ENCODE data around the gene CLHC1. TPM values are rescaled to one million over a fixed set of nuclear protein-coding genes. Genes with fewer than 3 reads are reported as not detected.
"Not testable (repeated sequence)": the region's sequence is repeated elsewhere in the genome, so short reads cannot be mapped to it uniquely, and the experiment has no call there.

Gene CLHC1
- total and polyA plus RNA-seq, 2 experiments from 2014 or later, result 10.6 to 21.1 TPM

DNA sequence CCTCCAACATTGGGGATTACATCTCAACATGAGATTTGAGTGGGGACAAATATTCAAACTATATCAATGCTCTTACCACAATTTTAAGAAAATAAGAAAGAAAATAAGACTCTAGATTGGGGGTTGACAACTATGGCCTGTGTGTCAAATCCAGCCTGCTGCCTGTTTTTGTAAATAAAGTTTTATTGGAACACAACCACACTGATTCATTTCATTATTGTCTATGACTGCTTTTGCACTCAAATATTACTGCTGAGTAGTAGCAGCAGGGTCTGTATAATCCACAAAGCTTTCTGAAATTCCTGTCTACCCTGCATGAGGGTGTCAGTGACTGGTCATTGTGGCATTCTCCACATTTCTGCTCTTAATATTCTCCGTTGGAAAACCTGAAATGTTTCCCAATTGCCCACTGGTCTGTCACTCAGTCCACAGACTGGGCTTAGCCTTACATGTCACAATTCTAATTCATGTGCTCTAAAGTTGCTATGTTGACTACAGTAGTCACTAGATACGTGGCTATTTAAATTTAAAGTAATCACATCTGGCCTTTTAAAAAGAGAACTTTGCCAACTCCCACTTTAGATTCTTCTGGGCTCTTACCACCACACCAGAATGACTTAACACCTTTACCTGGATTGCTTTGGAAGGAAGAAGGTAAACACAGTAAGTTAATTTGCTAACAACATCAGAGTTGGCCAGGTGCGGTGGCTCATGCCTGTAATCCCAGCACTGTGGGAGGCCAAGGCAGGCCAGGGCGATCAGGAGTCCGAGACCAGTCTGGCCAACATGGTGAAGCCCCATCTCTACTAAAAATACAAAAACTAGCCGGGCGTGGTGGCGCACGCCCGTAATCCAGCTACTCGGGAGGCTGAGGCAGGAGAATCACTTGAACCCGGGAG lies 86.9 kb downstream of the CLHC1 start:
- Histone ChIP-seq H3K9me3 (ENCODE audit: low read depth) (no peaks in the 10 kb centered on the region), H3K4me3 (no peak overlapping the region), H3K9me2 (replicated peaks; ENCODE audit: insufficient read depth) (no peaks in the 10 kb centered on the region), H3K27ac (no peak overlapping the region), H3K4me1 (ENCODE audit: insufficient read depth) (no peaks in the 10 kb centered on the region), H3K79me2 (no peaks in the 10 kb centered on the region), H3K4me2 (no peak overlapping the region), H3K27me3 (no peaks in the 10 kb centered on the region), H4K20me1 (ENCODE audit: insufficient read depth, poor library complexity, severe bottlenecking) (no peaks in the 10 kb centered on the region), H2AFZ (no peak overlapping the region), H3K36me3 (replicated peaks; ENCODE audit: insufficient read depth, low read depth) (no peaks in the 10 kb centered on the region)
- 88% methylated on average over 12 of the region's 12 CpGs for WGBS (ENCODE audit: low lambda C conversion rate, missing lambda C conversion rate)
- no peak for TF ChIP-seq EZH2 (IDR thresholded peaks at IDR 0.05; ENCODE audit: borderline replicate concordance)
- TF ChIP-seq, protein P1, sequence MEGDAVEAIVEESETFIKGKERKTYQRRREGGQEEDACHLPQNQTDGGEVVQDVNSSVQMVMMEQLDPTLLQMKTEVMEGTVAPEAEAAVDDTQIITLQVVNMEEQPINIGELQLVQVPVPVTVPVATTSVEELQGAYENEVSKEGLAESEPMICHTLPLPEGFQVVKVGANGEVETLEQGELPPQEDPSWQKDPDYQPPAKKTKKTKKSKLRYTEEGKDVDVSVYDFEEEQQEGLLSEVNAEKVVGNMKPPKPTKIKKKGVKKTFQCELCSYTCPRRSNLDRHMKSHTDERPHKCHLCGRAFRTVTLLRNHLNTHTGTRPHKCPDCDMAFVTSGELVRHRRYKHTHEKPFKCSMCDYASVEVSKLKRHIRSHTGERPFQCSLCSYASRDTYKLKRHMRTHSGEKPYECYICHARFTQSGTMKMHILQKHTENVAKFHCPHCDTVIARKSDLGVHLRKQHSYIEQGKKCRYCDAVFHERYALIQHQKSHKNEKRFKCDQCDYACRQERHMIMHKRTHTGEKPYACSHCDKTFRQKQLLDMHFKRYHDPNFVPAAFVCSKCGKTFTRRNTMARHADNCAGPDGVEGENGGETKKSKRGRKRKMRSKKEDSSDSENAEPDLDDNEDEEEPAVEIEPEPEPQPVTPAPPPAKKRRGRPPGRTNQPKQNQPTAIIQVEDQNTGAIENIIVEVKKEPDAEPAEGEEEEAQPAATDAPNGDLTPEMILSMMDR (IDR thresholded peaks at IDR 0.05; ENCODE audit: poor library complexity), result no peak
- TF ChIP-seq EZH2phosphoT487 (IDR thresholded peaks at IDR 0.05; ENCODE audit: low read depth, severe bottlenecking, unreplicated experiment), result no peak
- no peak for DNase-seq (ENCODE audit: low spot score)

DNA sequence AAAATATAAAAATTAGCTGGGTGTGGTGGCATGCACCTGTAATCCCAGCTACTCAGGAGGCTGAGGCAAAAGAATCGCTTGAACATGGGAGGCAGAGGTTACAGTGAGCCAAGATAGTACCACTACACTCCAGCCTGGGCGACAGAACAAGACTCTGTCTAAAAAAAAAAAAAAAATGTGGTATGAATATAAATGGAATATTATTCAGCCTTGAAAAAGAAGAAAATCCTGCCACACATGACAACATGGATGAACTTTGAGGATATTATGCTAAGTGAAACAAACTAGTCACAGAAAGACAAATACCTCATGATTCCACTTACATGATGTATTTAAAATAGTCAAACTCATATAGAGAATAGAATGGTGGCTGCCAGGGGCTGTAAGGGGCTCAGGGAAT lies 88.4 kb downstream of the CLHC1 start:
- DNase-seq (ENCODE audit: low spot score); H3K4me2 ChIP-seq: not testable (repeated sequence)

DNA sequence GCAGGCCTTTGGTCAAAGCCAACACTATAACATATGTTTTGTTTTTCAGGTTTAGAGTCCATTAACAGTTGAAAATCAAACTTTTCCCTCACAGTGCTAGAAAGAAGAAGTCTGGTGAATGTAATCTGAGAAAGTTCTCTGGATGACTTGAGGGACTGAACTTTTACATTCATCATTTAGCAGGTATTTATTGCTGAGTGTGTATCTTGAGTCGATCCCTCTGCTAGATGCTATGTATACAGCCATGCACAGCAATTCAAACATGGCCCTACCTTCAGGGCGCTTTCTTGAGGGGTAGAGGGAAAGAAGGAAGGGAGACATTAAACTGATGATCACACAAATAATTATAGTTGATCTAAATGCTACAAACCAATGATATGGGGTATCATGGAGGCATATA lies 89.6 kb downstream of the CLHC1 start:
- no peak overlapping the region for H2AFZ ChIP-seq
- no peaks in the 10 kb centered on the region for H3K9me2 ChIP-seq (replicated peaks; ENCODE audit: insufficient read depth)
- no peak overlapping the region for H3K4me2 ChIP-seq
- H3K27me3 ChIP-seq, result no peaks in the 10 kb centered on the region
- TF ChIP-seq, protein P1 (IDR thresholded peaks at IDR 0.05; ENCODE audit: poor library complexity), result no peak
- no peak for TF ChIP-seq EZH2phosphoT487 (IDR thresholded peaks at IDR 0.05; ENCODE audit: low read depth, severe bottlenecking, unreplicated experiment)
- no peak for TF ChIP-seq EZH2 (IDR thresholded peaks at IDR 0.05; ENCODE audit: borderline replicate concordance)
- H3K9me3 ChIP-seq (ENCODE audit: low read depth), result no peaks in the 10 kb centered on the region
- no peak for DNase-seq (ENCODE audit: low spot score)
- WGBS (ENCODE audit: low lambda C conversion rate, missing lambda C conversion rate), result 90% methylated on average over 2 of the region's 2 CpGs
- H3K27ac ChIP-seq, result no peak overlapping the region
- no peaks in the 10 kb centered on the region for H4K20me1 ChIP-seq (ENCODE audit: insufficient read depth, poor library complexity, severe bottlenecking)
- H3K4me1 ChIP-seq (ENCODE audit: insufficient read depth), result peaks cover 7% of the 10 kb centered on the region
- H3K79me2 ChIP-seq, result no peaks in the 10 kb centered on the region
- no peak overlapping the region for H3K4me3 ChIP-seq
- no peaks in the 10 kb centered on the region for H3K36me3 ChIP-seq (replicated peaks; ENCODE audit: insufficient read depth, low read depth)

More for the DNA sequence above, 88.4 kb downstream of the CLHC1 start:
- 100% methylated on average over 2 of the region's 2 CpGs for WGBS (ENCODE audit: low lambda C conversion rate, missing lambda C conversion rate)
- H4K20me1 ChIP-seq (ENCODE audit: insufficient read depth, poor library complexity, severe bottlenecking); H3K4me1 ChIP-seq (ENCODE audit: insufficient read depth); H3K27ac ChIP-seq; H3K79me2 ChIP-seq; H3K9me2 ChIP-seq (replicated peaks; ENCODE audit: insufficient read depth); H3K9me3 ChIP-seq (ENCODE audit: low read depth); H3K4me3 ChIP-seq; H3K36me3 ChIP-seq (replicated peaks; ENCODE audit: insufficient read depth, low read depth); H3K27me3 ChIP-seq; H2AFZ ChIP-seq: not testable (repeated sequence)

DNA sequence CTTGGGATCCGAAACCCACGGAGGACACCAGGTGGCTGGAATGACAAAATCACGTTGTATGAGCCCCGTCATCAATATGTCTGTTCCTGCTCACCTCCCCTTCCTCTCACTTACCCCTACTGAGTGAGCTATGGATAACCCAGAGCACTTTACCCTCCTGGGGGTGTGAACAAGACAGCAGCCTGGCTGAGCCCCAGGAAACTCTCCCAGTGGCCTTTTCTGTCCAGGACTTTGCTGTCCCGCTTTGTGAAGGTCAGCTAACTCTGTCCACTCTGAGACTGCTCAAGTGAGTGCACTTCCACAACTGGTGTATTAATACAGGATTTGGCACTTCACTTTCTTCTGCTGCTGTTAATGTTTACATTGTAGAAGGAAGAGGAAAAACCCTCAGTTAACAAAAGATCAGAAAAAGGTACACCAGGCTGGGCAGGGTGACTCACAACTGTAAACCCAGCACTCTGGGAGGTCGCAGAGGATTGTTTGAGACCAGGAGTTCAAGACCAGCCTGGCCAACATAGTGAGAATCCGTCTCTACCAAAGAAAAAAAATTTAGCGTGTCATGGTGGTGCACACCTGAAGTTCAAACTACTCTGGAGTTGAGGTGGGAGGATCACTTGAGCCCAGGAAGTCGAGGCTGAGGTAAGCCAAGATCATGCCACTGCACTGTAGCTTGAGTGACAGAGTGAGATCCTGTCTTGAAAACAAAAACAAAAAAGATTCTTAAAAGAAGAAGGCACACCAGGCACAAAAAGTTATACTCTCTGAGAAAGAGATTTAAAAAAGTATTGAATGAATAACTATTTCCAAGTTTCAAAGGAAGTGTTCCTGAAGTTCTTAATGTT lies 90.3 kb downstream of the CLHC1 start:
- Histone ChIP-seq H3K9me2 (replicated peaks; ENCODE audit: insufficient read depth) (no peaks in the 10 kb centered on the region), H3K79me2 (no peaks in the 10 kb centered on the region), H2AFZ (no peak overlapping the region), H3K36me3 (replicated peaks; ENCODE audit: insufficient read depth, low read depth) (no peaks in the 10 kb centered on the region), H4K20me1 (ENCODE audit: insufficient read depth, poor library complexity, severe bottlenecking) (no peaks in the 10 kb centered on the region), H3K9me3 (ENCODE audit: low read depth) (no peaks in the 10 kb centered on the region), H3K27ac (no peak overlapping the region), H3K27me3 (no peaks in the 10 kb centered on the region), H3K4me3 (no peak overlapping the region), H3K4me1 (ENCODE audit: insufficient read depth) (peaks cover 8% of the 10 kb centered on the region), H3K4me2 (no peak overlapping the region)
- WGBS (ENCODE audit: low lambda C conversion rate, missing lambda C conversion rate), result 83% methylated on average over 9 of the region's 9 CpGs
- TF ChIP-seq EZH2phosphoT487 (IDR thresholded peaks at IDR 0.05; ENCODE audit: low read depth, severe bottlenecking, unreplicated experiment) (no peak), EZH2 (IDR thresholded peaks at IDR 0.05; ENCODE audit: borderline replicate concordance) (no peak)
- TF ChIP-seq, protein P1 (IDR thresholded peaks at IDR 0.05; ENCODE audit: poor library complexity), result no peak
- DNase-seq (ENCODE audit: low spot score), result no peak
